H4 (cell line): Measurements from ENCODE around the gene CEP55. TPM values are rescaled to one million over a fixed set of nuclear protein-coding genes. Genes with fewer than 3 reads are reported as not detected.

ENCODE experiments used
- DNase-seq: peaks from one replicate; pipeline ENCODE4 v3.0.0-alpha.2; 2015; ENCODE audit warnings: low spot score
- total RNA-seq: library from RNA; depleted of rRNA; stranded (reverse); fragments of >200 nt; shearing (Covaris generic); gene quantifications from 2 replicates; pipeline ENCODE4 v1.2.3, GENCODE V29; 2014; rRNA removed

Gene CEP55
- total RNA-seq, 1 experiment from 2014 or later: 69.9 TPM

- no peak for DNase-seq
Observed at GRCh38 chr10:93566435-93567276, 70.2 kb downstream of the CEP55 start, which contains the start of gene FFAR4. FFAR4 (plus strand) TSS chr10:93566665; CDS start chr10:93566721, 56 bp downstream.

DNA sequence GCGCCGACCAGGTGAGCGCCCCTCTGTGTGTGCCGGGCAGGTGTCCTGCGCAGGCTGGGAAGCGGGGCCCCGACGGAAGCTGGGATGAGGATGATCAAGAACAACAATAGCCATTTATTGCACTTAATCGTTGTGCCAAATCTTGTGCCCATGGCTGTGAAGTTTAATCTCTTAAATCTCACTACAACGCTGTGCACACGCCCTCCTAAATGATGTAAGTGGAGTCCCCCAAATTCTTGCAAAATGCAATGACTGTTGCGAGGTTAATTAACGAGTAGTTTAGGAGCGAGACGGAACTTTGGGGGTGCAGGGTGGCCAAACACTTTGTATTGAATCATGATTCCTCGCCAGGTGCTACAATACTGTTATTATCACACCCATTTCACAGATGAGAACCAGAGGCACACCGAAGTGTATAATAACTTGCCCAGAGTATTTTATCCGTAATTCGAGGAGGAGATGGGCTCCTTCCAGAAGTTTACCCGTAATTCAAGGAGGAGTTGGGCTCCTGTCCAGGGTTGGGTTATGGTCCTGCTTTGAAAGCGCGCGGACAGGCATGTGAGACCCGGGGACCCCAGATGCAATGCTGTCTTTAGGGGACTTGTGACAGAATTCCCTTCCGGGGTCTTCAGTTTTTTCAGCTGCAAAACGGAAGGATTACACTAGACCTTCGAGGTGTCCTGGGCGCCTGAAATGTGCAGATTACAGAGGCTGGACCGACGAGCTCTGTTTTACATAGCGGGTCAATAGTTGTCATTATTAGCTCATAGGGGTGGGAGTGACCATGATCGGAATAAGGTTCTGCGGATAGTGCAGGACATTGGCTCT, 71.1 kb downstream of the CEP55 start:
- DNase-seq: no peak

GRCh38 chr10:93568105-93568390, 71.6 kb downstream of the CEP55 start:
- DNase-seq: no peak

- no peak for DNase-seq
Observed at GRCh38 chr10:93570383-93570782, 74.0 kb downstream of the CEP55 start.

- no peak for DNase-seq
Observed at GRCh38 chr10:93572606-93573005, 76.2 kb downstream of the CEP55 start.

GRCh38 chr10:93573051-93573909, 76.9 kb downstream of the CEP55 start:
- DNase-seq: no peak

DNA sequence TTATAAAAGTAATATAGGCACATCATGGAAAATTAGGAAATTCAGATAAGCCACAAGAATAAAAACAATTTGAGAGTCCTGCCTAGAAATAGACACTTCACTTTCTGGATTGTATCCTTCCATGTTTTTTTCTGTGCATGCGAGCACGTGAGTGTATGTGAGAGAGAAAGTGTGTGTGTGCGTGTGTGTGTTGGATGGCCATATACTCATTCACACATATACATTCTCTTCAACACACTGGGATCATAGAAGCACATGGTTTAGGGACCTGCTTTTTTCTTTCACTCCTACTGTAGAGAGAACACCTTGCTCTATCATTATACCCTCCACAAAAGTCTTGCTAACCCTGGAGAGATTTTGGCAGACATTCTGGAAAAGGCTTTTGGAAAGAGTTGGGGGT, 77.5 kb downstream of the CEP55 start:
- no peak for DNase-seq

DNA sequence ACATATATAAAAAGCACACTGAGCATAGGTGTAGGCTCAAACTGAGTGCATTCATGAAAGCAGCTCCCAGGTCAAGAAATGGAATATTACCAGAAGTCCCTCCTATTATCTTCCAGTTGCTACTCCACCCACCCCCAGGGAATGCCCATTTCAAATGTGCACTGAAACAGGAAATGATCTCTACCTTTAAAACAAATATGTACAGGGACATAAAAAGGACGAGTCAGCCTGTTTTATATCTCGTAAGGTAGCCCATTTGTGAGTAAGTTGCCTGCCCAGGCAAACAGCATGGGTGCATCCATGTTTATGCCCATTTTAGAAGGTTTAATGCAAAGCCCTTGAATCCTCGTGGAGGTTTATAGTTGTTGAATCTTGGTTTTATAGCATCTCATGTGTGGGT, 80.5 kb downstream of the CEP55 start:
- DNase-seq: no peak

GRCh38 chr10:93577565-93577964, 81.2 kb downstream of the CEP55 start:
- no peak for DNase-seq

Other genes starting within 250 kb of the CEP55 start
- gene MYOF, start 14.3 kb upstream of the CEP55 start, total RNA-seq: 30.2 and 31.1 TPM in 2 replicates
- gene FFAR4, start 70.1 kb downstream of the CEP55 start, total RNA-seq: not detected in 2 replicates
- gene RBP4, start 104.6 kb downstream of the CEP55 start, total RNA-seq: 0.56 TPM in 1 of 2 replicates, not detected in the other
- not detected in 2 replicates for gene PDE6C, start 115.9 kb downstream of the CEP55 start, total RNA-seq
- 0.74 and 2.0 TPM in 2 replicates for gene FRA10AC1, start 206.0 kb downstream of the CEP55 start, total RNA-seq